Measurements from ENCODE around the gene UROC1.

The UROC1 gene

GRCh38 chr3:126460381-126460780 is 57.2 kb downstream of the UROC1 start:
- no peak for DNase-seq (ENCODE audit: low read depth)

- no peak for DNase-seq (ENCODE audit: low read depth)
Observed at GRCh38 chr3:126459763-126460127, 57.8 kb downstream of the UROC1 start.

GRCh38 chr3:126459111-126459762 is 58.3 kb downstream of the UROC1 start:
- DNase-seq (ENCODE audit: low read depth) = no peak

- DNase-seq (ENCODE audit: low read depth) = no peak
Observed at GRCh38 chr3:126456766-126457388, 60.7 kb downstream of the UROC1 start.

GRCh38 chr3:126456211-126456610 is 61.4 kb downstream of the UROC1 start:
- DNase-seq (ENCODE audit: low read depth) = no peak

GRCh38 chr3:126454437-126455198 is 63.0 kb downstream of the UROC1 start:
- no peak for DNase-seq (ENCODE audit: low read depth)

GRCh38 chr3:126454025-126454424 is 63.5 kb downstream of the UROC1 start:
- DNase-seq (ENCODE audit: low read depth) = no peak

- DNase-seq (ENCODE audit: low read depth) = no peak
Observed at GRCh38 chr3:126452213-126452612, 65.4 kb downstream of the UROC1 start.

- DNase-seq (ENCODE audit: low read depth) = no peak
Observed at GRCh38 chr3:126451511-126451910, 66.1 kb downstream of the UROC1 start.

GRCh38 chr3:126450744-126451143 is 66.8 kb downstream of the UROC1 start:
- no peak for DNase-seq (ENCODE audit: low read depth)

- DNase-seq (ENCODE audit: low read depth) = no peak
Observed at GRCh38 chr3:126450219-126450618, 67.4 kb downstream of the UROC1 start.

- DNase-seq (ENCODE audit: low read depth) = no peak
Observed at GRCh38 chr3:126449621-126450051, 67.9 kb downstream of the UROC1 start.

GRCh38 chr3:126448893-126449180 is 68.7 kb downstream of the UROC1 start:
- DNase-seq (ENCODE audit: low read depth) = no peak

GRCh38 chr3:126448136-126448892 is 69.3 kb downstream of the UROC1 start:
- DNase-seq (ENCODE audit: low read depth) = no peak

- DNase-seq (ENCODE audit: low read depth) = no peak
Observed at GRCh38 chr3:126447456-126448106, 70.0 kb downstream of the UROC1 start.

- no peak for DNase-seq (ENCODE audit: low read depth)
Observed at GRCh38 chr3:126446791-126447190, 70.8 kb downstream of the UROC1 start.

- DNase-seq (ENCODE audit: low read depth) = no peak
Observed at GRCh38 chr3:126446301-126446700, 71.3 kb downstream of the UROC1 start.

- DNase-seq (ENCODE audit: low read depth) = no peak
Observed at GRCh38 chr3:126445506-126445905, 72.1 kb downstream of the UROC1 start.

GRCh38 chr3:126442856-126443242 is 74.7 kb downstream of the UROC1 start:
- no peak for DNase-seq (ENCODE audit: low read depth)

GRCh38 chr3:126442094-126442855 is 75.3 kb downstream of the UROC1 start:
- no peak for DNase-seq (ENCODE audit: low read depth)

- DNase-seq (ENCODE audit: low read depth) = no peak
Observed at GRCh38 chr3:126441256-126441880, 76.2 kb downstream of the UROC1 start.
